ENCODE data around the gene FHOD1.
A peak's percentile ranks its signal among the peaks of the same experiment; 100 is the strongest.

The FHOD1 gene

DNA sequence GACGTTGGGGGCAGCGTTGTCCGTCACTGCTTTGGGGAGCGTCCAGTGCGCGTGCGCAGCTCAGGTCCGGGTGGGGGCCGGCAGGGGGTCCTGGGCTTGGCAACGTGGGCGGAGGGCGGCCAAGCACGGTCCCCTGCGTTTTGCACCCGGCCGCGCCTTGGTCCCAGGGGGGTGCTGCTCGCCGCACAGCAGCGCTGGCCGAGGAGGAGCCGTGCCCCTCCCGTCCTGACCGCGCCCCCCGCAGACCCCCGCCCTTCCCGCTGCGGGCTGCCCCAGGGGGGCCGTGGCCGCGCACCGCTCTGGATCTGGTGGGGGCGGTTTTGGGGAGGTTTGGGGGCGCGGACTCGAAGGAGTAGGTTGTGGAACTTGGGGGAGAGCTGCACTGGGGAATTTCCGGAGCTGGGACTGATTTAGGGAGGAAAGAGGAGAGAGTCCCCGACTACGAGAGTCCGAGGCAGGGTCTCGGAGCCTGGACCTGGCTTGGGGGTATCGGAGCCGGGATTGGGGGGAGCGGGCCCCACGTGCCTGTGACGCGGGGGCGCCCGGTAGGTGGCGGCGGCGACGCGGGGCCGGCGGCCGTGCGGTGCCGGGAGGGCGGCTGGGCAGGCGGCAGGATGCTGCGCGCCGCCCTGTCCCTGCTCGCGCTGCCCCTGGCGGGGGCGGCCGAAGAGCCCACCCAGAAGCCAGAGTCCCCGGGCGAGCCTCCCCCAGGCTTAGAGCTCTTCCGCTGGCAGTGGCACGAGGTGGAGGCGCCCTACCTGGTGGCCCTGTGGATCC is 1.3 kb upstream of the FHOD1 start, which contains the start of gene SLC9A5:
SLC9A5 (plus strand) TSS at position 579 of the 777 bp plus-strand sequence; CDS start at position 615, 36 bp downstream.
- no peak for DNase-seq

GRCh38 chr16:67248073-67248400 is 756 bp upstream of the FHOD1 start:
- DNase-seq: no peak

DNA sequence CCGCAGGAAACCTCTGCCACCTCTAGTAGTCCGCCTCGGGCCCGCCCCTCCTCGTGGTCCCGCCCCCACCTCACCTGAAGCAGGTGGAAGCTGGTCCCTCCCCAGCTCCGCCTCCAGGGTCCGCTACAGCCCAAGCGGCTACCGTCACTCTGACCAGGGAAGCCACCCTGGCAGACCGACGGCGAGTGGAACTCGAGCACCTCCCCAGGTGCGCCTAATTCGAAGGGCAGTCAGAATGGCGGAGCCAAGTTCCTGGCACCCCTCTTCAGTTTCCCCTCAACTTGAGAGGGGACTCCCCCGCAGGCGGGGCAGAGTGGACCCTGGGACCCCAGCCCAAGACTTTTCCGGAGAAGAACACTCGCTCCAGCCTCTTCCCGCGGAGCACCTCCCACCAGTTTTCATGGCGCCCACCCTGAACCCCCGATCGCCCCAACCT is 507 bp downstream of the FHOD1 start:
- no peak for DNase-seq

- peak; percentile 84 for DNase-seq
Measured at GRCh38 chr16:67246081-67246755, 1.1 kb downstream of the FHOD1 start.

- DNase-seq: no peak
Measured at GRCh38 chr16:67245674-67246080, 1.6 kb downstream of the FHOD1 start.

- DNase-seq: no peak
Measured at GRCh38 chr16:67245186-67245585, 2.1 kb downstream of the FHOD1 start.

GRCh38 chr16:67244387-67245185 is 2.7 kb downstream of the FHOD1 start:
- DNase-seq: peak; percentile 98

- DNase-seq: peak; percentile 56
Measured at GRCh38 chr16:67243481-67243880, 3.8 kb downstream of the FHOD1 start.

DNA sequence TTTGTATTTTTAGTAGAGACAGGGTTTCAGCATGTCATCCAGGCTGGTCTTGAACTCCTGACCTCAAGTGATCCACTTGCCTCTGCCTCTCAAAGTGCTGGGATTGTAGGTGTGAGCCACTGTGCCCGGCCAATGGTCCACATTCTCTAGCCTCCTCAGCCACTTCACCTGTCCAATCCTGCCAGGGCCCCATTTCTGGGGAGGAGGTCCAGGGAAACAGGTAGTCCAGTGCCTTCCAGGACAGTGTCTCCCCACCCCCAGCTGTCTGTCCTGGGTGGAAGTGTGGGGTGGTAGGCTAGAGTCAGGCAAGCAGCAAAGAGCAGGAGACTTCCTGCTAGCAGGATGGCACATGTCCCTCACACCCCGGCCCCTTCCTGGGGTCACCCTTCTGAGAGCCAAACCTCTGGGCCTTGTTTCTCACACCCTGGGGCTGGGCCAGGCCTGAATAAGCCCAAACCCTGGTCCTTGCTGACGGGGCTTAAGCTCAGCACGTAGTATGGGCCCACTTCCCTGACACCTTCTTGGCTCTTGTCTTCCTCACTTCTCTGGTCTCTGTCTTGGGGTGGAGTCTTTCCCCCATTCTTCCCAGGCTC is 5.0 kb downstream of the FHOD1 start:
- no peak for DNase-seq

DNA sequence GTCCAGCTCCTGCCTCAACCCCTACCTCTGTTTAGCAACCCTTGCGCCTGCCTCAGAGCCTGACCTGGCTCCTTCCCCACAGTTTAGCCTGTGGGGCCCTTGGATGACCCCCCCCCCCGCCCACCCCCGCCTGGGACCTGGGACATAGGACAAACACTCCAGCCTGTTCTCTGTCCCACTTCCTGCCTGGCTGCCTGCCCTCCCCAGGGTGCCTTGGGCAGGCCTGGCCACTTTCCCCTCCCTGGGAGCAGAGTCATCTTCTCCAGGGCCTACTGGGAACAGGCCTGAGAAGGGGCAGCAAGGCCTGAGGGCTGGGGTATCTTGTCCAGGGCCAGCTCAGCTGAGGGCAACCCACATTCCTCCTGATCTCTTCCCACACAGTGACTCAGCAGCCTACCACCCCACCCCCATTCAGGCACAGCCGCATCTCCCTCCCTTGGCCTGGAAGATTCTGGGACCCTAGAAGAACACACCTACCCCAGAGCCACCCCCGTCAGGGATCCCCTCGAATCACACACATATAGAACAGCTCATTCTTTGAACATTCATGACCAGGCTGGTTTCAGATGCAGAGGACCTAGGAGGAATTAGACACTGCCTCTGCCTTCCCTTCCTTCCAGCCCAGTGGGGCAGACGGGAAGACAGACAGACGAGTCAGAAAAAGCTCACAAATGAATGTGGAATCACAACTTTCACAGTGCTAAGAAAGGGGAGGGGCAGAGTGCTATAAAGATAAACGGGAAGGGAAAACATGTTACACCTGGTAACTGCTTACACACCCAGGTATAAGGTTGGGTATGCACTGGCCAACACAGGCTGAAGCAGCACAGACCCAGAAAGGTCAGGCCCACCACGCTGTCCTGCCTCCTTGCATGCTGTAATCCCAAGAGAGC is 6.0 kb downstream of the FHOD1 start:
- DNase-seq: peak; percentile 39

DNA sequence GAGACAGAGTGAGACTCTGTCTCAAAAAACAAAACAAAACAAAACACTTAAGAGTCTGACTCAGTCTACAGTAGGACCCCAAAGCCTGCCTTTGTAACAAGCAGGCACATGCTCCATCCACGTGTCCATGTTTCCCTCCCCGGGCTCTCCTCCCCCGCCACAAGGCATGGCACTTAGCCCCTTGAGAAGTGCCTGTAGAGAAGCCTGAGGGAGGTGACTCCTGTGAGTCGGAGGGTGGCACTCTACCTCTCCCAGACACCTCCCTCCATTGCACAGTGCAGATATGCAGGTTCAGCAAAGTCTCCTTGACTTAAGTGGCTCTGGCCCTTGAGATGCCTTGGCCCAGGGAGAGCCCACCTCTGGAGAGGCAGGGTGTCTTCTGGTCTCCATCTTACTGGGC is 6.8 kb downstream of the FHOD1 start:
- DNase-seq: no peak

- DNase-seq: no peak
Measured at GRCh38 chr16:67238806-67239470, 8.3 kb downstream of the FHOD1 start.

DNA sequence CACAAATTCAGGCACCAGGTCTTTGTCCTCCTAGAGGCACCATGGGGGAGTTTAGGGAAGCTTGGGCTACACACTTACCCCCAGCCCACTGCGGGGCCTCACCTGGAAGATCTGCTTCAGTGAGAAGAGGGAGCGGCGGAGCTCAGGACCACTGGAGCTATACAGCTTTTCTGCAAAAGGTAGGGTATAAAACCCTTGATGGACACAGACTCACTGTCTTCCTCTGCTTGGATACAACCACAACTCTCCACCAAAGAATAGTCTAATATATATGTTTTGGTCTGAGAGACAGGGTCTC is 9.1 kb downstream of the FHOD1 start:
- DNase-seq: no peak

DNA sequence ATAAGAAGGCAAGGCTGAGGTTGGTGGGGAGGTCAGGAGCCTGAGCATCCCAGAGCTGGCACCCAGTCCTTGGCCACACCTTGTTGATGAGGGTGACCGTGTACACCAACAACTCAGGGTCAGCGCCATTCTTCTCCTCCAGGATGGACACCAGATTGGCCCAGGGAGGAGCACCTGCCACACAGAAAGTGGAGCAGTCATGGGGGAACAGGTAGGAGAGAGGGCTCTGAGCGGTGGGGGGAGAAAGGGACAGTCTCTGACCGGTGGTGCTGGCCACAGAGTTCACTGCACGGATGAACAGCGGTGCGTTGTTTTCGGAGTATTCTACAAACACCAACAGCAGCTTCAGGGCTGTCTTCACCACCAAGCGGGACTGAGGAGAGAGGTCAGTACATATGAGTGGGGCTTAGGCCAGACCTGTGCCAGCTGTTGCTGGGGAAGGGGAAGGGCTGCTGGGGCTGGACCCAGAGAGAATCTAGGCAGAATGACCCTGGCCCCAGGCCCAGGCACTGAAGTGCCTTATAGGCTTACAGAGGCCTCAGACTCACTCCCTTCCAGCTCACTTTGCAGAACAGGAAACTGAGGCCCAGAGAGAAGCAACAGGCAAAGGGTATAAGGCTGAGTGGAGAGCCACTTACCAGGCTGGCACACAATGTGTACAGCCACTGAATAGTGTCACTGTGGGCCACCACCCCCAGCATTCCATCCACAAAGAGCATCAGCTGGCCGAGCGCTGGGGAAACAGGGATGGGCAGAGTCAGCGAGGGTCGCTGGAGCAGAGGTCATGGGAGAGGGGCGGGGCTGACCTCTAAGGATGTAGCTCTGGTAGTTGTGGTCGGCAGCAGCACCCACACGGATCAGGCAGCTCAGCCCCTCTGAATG is 9.6 kb downstream of the FHOD1 start:
- DNase-seq: no peak

- DNase-seq: peak; percentile 52
Measured at GRCh38 chr16:67236563-67237395, 10.5 kb downstream of the FHOD1 start.

DNA sequence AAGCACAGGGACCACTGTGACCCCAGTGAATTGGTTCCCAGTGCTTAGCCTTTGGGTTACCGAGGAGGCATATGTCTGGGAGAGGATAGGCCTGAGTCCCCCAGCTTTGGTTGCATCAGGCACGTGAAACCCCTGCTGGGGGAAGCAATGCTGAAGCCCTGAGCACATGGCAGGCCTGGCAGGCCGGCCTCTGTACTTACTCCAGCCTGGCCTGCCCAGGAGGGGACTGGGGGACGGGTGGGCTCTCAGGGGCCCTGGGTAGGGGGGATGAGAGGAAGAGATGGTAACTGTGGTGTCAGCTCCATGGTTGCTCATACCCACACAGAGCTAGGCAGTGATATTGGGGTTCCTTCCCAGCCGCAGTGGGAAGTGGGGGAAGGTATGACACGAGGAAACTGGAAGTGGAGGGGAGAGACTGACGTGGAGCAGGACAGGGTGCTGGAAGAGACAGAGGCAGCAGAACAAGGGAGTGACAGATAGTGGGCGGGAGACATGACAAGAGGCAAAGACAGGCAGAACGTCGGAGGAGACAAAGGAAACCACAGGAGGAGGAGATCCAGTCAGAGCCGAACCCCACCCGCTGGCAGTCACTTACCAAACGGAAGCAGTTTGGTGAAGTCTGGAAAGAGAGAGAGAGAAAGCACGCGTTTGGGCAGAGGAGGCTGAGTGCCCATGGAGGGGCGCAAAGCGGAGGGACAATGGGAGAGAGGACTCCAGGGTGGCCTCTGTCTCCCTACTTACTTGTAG is 11.3 kb downstream of the FHOD1 start:
- peak; percentile 7 for DNase-seq

GRCh38 chr16:67234180-67234597 is 13.1 kb downstream of the FHOD1 start:
- DNase-seq: no peak

DNA sequence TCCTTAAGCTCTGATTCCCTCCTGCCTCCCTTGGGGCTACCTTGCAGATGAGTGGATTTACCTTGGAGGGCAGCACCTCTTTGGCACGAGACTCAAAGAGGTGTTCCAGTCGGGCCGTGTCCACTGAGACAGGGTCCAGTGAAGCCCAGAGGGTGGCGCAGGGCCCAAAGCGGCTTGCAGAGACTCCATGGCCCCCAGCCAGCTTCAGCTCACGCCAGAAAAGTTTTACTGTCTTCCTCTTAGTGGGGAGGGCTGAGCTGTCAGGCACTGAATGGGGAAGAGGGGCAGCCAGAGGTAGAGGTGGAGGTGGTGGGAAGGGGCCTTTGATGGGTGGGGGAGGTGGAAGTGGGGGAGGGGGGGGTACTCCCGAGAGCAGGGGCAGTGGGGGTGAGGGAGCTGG is 13.7 kb downstream of the FHOD1 start:
- no peak for DNase-seq
